Esophagus muscularis mucosa (tissue), 4 donors: ENCODE results near the gene PTPN12.

Source experiments
- EP300 ChIP-seq: sonication (generic); formaldehyde crosslinking; IDR thresholded peaks from one replicate; pipeline ENCODE4 v1.6.1; 2017; ENCODE audit warnings: antibody characterized with exemption
- POLR2A ChIP-seq: fragments of 450-650 bp; IDR thresholded peaks from one replicate; pipeline ENCODE4 v1.6.1; 2017; ENCODE audit warnings: antibody characterized with exemption, moderate library complexity, mild to moderate bottlenecking, low read depth
- POLR2AphosphoS5 ChIP-seq, 2 donors: sonication (generic); formaldehyde crosslinking; IDR thresholded peaks; one replicate each; pipeline ENCODE4 v1.6.1; 2017; ENCODE audit warnings: antibody characterized with exemption in 2 of 2
- TF ChIP-seq, protein P1 (sequence below), 3 experiments: fragments of 200-600 bp in 2 of 3; fragments of 450-650 bp in 1 of 3; sonication (generic) in 2 of 3; IDR thresholded peaks; one replicate each; pipeline ENCODE4 v1.5.1; 2017 to 2019; ENCODE audit warnings: antibody characterized with exemption in 3 of 3, mild to moderate bottlenecking in 2 of 3, moderate library complexity in 1 of 3

DNA sequence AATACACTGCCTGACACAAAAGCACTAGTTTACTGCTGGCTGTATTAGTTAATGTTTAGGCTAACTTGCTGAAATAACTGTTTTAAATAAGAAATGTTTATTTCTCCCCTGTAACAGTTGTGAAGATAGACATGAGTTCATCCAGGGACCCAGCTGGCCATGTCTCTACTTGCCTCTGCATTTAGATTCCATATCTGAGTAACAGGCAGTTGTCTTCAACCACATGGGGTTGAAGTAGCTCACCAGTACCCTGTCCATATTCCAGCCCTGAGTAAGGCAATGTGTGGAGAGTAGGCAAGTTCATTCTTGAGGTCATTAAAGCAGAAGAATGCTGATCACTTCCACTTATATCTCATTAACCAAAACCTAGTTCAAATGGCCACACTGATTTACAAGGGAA, 128.1 kb downstream of the PTPN12 start:
- no peak for TF ChIP-seq POLR2A
- TF ChIP-seq, protein P1, sequence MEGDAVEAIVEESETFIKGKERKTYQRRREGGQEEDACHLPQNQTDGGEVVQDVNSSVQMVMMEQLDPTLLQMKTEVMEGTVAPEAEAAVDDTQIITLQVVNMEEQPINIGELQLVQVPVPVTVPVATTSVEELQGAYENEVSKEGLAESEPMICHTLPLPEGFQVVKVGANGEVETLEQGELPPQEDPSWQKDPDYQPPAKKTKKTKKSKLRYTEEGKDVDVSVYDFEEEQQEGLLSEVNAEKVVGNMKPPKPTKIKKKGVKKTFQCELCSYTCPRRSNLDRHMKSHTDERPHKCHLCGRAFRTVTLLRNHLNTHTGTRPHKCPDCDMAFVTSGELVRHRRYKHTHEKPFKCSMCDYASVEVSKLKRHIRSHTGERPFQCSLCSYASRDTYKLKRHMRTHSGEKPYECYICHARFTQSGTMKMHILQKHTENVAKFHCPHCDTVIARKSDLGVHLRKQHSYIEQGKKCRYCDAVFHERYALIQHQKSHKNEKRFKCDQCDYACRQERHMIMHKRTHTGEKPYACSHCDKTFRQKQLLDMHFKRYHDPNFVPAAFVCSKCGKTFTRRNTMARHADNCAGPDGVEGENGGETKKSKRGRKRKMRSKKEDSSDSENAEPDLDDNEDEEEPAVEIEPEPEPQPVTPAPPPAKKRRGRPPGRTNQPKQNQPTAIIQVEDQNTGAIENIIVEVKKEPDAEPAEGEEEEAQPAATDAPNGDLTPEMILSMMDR (IDR thresholded peaks at IDR 0.05) = no peak
- no peak for TF ChIP-seq POLR2AphosphoS5 (IDR thresholded peaks at IDR 0.05)
- TF ChIP-seq EP300 = no peak
